GM23338 (cell line): ENCODE results near the gene CD44. TPM values are rescaled to one million over a fixed set of nuclear protein-coding genes. Genes with fewer than 3 reads are reported as not detected.
"Not testable (repeated sequence)": the region's sequence is repeated elsewhere in the genome, so short reads cannot be mapped to it uniquely, and the experiment has no call there.

ENCODE experiments used
- ATAC-seq: fragments of 200-7000 bp; cut with Tn5 transposase; 3 replicates; pipeline ENCODE4 v1.9.1; 2020
- DNase-seq: peaks from one replicate; pipeline ENCODE4 v3.0.0-alpha.2; 2015; ENCODE audit warnings: low spot score
- H2AFZ ChIP-seq: fragments of 200-600 bp; sonication (generic); 2 replicates; pipeline ENCODE4 v1.8.0; 2016; ENCODE audit warnings: antibody characterized with exemption, mild to moderate bottlenecking, moderate library complexity
- H3F3A ChIP-seq: fragments of 200-600 bp; sonication (generic); replicated peaks from 2 replicates; pipeline ENCODE4 v1.8.0; 2017; ENCODE audit warnings: antibody characterized with exemption, mixed run types, low read depth
- H3K27ac ChIP-seq: fragments of 200-600 bp; sonication (generic); 2 replicates; pipeline ENCODE4 v1.6.1; 2016; ENCODE audit warnings: low read depth
- H3K27me3 ChIP-seq: fragments of 200-600 bp; sonication (generic); 2 replicates; pipeline ENCODE4 v1.8.0; 2016; ENCODE audit warnings: mild to moderate bottlenecking, mixed run types, moderate library complexity; ENCODE audit not compliant: insufficient read depth
- H3K36me3 ChIP-seq: fragments of 200-600 bp; sonication (generic); 2 replicates; pipeline ENCODE4 v1.8.0; 2016; ENCODE audit warnings: mild to moderate bottlenecking; ENCODE audit not compliant: insufficient read depth
- H3K4me1 ChIP-seq: fragments of 200-600 bp; sonication (generic); 2 replicates; pipeline ENCODE4 v1.8.0; 2016; ENCODE audit warnings: mild to moderate bottlenecking, moderate library complexity; ENCODE audit not compliant: insufficient read depth
- H3K4me2 ChIP-seq: fragments of 200-600 bp; sonication (generic); 2 replicates; pipeline ENCODE4 v1.7.1; 2017; ENCODE audit warnings: mixed run types
- H3K4me3 ChIP-seq: fragments of 200-600 bp; sonication (generic); 2 replicates; pipeline ENCODE4 v1.6.1; 2016; ENCODE audit warnings: mixed run types
- H3K79me2 ChIP-seq: fragments of 200-600 bp; sonication (generic); replicated peaks from 2 replicates; pipeline ENCODE4 v1.8.0; 2017; ENCODE audit warnings: mild to moderate bottlenecking; ENCODE audit not compliant: insufficient read depth
- H3K9me2 ChIP-seq: fragments of 200-600 bp; sonication (generic); 2 replicates; pipeline ENCODE4 v1.8.0; 2017; ENCODE audit not compliant: insufficient read depth
- H4K20me1 ChIP-seq: fragments of 200-600 bp; sonication (generic); replicated peaks from 2 replicates; pipeline ENCODE4 v1.8.0; 2017; ENCODE audit warnings: mild to moderate bottlenecking; ENCODE audit not compliant: insufficient read depth
- H3K27ac Mint-ChIP-seq: 2 replicates; pipeline ENCODE4 v1.8.0; 2020; ENCODE audit warnings: inconsistent platforms, mild to moderate bottlenecking, moderate library complexity, mixed read lengths
- H3K27me3 Mint-ChIP-seq: 3 replicates; pipeline ENCODE4 v1.8.0; 2022; ENCODE audit warnings: low read depth, mild to moderate bottlenecking, moderate library complexity, mixed read lengths, inconsistent platforms; ENCODE audit not compliant: insufficient read depth, poor library complexity
- H3K36me3 Mint-ChIP-seq: 3 replicates; pipeline ENCODE4 v1.8.0; 2021; ENCODE audit warnings: low read depth, mild to moderate bottlenecking, inconsistent platforms, moderate library complexity, mixed read lengths
- H3K4me1 Mint-ChIP-seq: 3 replicates; pipeline ENCODE4 v1.8.0; 2020; ENCODE audit warnings: mild to moderate bottlenecking, inconsistent platforms, mixed read lengths
- H3K4me3 Mint-ChIP-seq: 3 replicates; pipeline ENCODE4 v1.8.0; 2021; ENCODE audit warnings: moderate library complexity, mild to moderate bottlenecking, inconsistent platforms, mixed read lengths
- H3K9me3 Mint-ChIP-seq: 3 replicates; pipeline ENCODE4 v1.8.0; 2020; ENCODE audit warnings: moderate library complexity, mild to moderate bottlenecking, inconsistent platforms, mixed read lengths
- CREB1 ChIP-seq: fragments of 250-450 bp; sonication (Bioruptor Pico); IDR thresholded peaks from 2 replicates; pipeline ENCODE4 v1.5.0; 2020; ENCODE audit warnings: low read depth, mild to moderate bottlenecking, moderate library complexity
- CTCF ChIP-seq, 2 experiments: fragments of 200-600 bp in 1 of 2; sonication (generic) in 1 of 2; conservative IDR thresholded peaks; 2 replicates each; pipeline versions ENCODE4 v1.5.1 to v1.6.1; 2016 to 2017; ENCODE audit warnings: antibody characterized with exemption in 2 of 2, low read depth in 2 of 2, mild to moderate bottlenecking in 2 of 2, moderate library complexity in 1 of 2
- EZH2 ChIP-seq: fragments of 200-600 bp; sonication (generic); IDR thresholded peaks from one replicate; pipeline ENCODE4 v1.8.0; 2017; ENCODE audit warnings: antibody characterized with exemption, mild to moderate bottlenecking, low read depth; ENCODE audit not compliant: unreplicated experiment
- EZH2phosphoT487 ChIP-seq: fragments of 200-600 bp; sonication (generic); IDR thresholded peaks from one replicate; pipeline ENCODE4 v1.8.1; 2018; ENCODE audit warnings: antibody characterized with exemption; ENCODE audit not compliant: unreplicated experiment
- JUNB ChIP-seq: IDR thresholded peaks from one replicate; pipeline ENCODE4 v1.6.1; 2016; ENCODE audit warnings: antibody characterized with exemption; ENCODE audit not compliant: unreplicated experiment
- NANOG ChIP-seq: IDR thresholded peaks from 2 replicates; pipeline ENCODE4 v1.6.1; 2016; ENCODE audit warnings: antibody characterized with exemption, borderline replicate concordance
- POLR2AphosphoS5 ChIP-seq: IDR thresholded peaks from 2 replicates; pipeline ENCODE4 v1.6.1; 2016; ENCODE audit warnings: antibody characterized with exemption, low read depth
- REST ChIP-seq: IDR thresholded peaks from one replicate; pipeline ENCODE4 v1.6.1; 2018; ENCODE audit warnings: antibody characterized with exemption; ENCODE audit not compliant: unreplicated experiment
- STAT1 ChIP-seq: IDR thresholded peaks from one replicate; pipeline ENCODE4 v1.6.1; 2016; ENCODE audit warnings: antibody characterized with exemption; ENCODE audit not compliant: unreplicated experiment
- ZNF114 ChIP-seq: fragments of 250-450 bp; sonication (Bioruptor Pico); IDR thresholded peaks from 2 replicates; pipeline ENCODE4 v1.5.0; 2020; ENCODE audit warnings: mild to moderate bottlenecking, moderate library complexity
- polyA plus RNA-seq: library from polyadenylated mRNA; unstranded; fragments of >200 nt; fragmentation: Nextera tagmentation; extraction: Ambion mirVana; gene quantifications from 2 replicates; pipeline ENCODE4 v1.2.1, GENCODE V29; 2016
- total RNA-seq: library from RNA; depleted of rRNA; stranded (reverse); fragments of >200 nt; shearing (Covaris generic); gene quantifications from 2 replicates; pipeline ENCODE4 v1.2.3, GENCODE V29; 2014
- TF ChIP-seq, protein P1 (sequence below): fragments of 250-450 bp; sonication (Bioruptor Pico); IDR thresholded peaks from 2 replicates; pipeline ENCODE4 v1.5.0; 2020; ENCODE audit warnings: mild to moderate bottlenecking, moderate library complexity

CD44 gene
- total and polyA plus RNA-seq, 2 experiments from 2014 or later = 4.0 to 10.1 TPM

- H3K4me1 ChIP-seq, H3K27ac ChIP-seq, H2AFZ ChIP-seq, H3K27ac Mint-ChIP-seq, DNase-seq, H3K4me1 Mint-ChIP-seq, H3K36me3 Mint-ChIP-seq, H3F3A ChIP-seq, H3K4me2 ChIP-seq, H4K20me1 ChIP-seq, H3K36me3 ChIP-seq, H3K4me3 Mint-ChIP-seq, H3K9me2 ChIP-seq, H3K27me3 Mint-ChIP-seq, H3K4me3 ChIP-seq, H3K27me3 ChIP-seq, H3K79me2 ChIP-seq, ATAC-seq, H3K9me3 Mint-ChIP-seq: not testable (repeated sequence)
These were observed 87.8 kb downstream of the CD44 start for GRCh38 chr11:35226756-35227155.

- DNase-seq (no peak), ATAC-seq (no peak)
- Mint-ChIP-seq H3K9me3 (no peaks in the 10 kb centered on the region), H3K4me3 (no peak overlapping the region), H3K36me3 (no peaks in the 10 kb centered on the region), H3K27ac (no peak overlapping the region), H3K4me1 (no peaks in the 10 kb centered on the region), H3K27me3 (peaks cover 1% of the 10 kb centered on the region)
- no peaks in the 10 kb centered on the region for H3F3A ChIP-seq
- H3K4me1 ChIP-seq = no peaks in the 10 kb centered on the region
- H3K27me3 ChIP-seq = no peaks in the 10 kb centered on the region
- H3K27ac ChIP-seq = no peak overlapping the region
- H3K4me3 ChIP-seq = no peak overlapping the region
- no peaks in the 10 kb centered on the region for H3K36me3 ChIP-seq
- no peaks in the 10 kb centered on the region for H3K79me2 ChIP-seq
- no peaks in the 10 kb centered on the region for H4K20me1 ChIP-seq
- no peak overlapping the region for H3K4me2 ChIP-seq
- H2AFZ ChIP-seq = no peak overlapping the region
- no peaks in the 10 kb centered on the region for H3K9me2 ChIP-seq
- TF ChIP-seq EZH2 (no peak), ZNF114 (no peak), STAT1 (no peak), EZH2phosphoT487 (no peak), JUNB (no peak), POLR2AphosphoS5 (no peak), NANOG (no peak), CREB1 (no peak), REST (no peak), CTCF (conservative IDR thresholded peaks at IDR 0.05; ENCODE audit: low read depth in 2 of 2) (no peak)
- TF ChIP-seq, protein P1, sequence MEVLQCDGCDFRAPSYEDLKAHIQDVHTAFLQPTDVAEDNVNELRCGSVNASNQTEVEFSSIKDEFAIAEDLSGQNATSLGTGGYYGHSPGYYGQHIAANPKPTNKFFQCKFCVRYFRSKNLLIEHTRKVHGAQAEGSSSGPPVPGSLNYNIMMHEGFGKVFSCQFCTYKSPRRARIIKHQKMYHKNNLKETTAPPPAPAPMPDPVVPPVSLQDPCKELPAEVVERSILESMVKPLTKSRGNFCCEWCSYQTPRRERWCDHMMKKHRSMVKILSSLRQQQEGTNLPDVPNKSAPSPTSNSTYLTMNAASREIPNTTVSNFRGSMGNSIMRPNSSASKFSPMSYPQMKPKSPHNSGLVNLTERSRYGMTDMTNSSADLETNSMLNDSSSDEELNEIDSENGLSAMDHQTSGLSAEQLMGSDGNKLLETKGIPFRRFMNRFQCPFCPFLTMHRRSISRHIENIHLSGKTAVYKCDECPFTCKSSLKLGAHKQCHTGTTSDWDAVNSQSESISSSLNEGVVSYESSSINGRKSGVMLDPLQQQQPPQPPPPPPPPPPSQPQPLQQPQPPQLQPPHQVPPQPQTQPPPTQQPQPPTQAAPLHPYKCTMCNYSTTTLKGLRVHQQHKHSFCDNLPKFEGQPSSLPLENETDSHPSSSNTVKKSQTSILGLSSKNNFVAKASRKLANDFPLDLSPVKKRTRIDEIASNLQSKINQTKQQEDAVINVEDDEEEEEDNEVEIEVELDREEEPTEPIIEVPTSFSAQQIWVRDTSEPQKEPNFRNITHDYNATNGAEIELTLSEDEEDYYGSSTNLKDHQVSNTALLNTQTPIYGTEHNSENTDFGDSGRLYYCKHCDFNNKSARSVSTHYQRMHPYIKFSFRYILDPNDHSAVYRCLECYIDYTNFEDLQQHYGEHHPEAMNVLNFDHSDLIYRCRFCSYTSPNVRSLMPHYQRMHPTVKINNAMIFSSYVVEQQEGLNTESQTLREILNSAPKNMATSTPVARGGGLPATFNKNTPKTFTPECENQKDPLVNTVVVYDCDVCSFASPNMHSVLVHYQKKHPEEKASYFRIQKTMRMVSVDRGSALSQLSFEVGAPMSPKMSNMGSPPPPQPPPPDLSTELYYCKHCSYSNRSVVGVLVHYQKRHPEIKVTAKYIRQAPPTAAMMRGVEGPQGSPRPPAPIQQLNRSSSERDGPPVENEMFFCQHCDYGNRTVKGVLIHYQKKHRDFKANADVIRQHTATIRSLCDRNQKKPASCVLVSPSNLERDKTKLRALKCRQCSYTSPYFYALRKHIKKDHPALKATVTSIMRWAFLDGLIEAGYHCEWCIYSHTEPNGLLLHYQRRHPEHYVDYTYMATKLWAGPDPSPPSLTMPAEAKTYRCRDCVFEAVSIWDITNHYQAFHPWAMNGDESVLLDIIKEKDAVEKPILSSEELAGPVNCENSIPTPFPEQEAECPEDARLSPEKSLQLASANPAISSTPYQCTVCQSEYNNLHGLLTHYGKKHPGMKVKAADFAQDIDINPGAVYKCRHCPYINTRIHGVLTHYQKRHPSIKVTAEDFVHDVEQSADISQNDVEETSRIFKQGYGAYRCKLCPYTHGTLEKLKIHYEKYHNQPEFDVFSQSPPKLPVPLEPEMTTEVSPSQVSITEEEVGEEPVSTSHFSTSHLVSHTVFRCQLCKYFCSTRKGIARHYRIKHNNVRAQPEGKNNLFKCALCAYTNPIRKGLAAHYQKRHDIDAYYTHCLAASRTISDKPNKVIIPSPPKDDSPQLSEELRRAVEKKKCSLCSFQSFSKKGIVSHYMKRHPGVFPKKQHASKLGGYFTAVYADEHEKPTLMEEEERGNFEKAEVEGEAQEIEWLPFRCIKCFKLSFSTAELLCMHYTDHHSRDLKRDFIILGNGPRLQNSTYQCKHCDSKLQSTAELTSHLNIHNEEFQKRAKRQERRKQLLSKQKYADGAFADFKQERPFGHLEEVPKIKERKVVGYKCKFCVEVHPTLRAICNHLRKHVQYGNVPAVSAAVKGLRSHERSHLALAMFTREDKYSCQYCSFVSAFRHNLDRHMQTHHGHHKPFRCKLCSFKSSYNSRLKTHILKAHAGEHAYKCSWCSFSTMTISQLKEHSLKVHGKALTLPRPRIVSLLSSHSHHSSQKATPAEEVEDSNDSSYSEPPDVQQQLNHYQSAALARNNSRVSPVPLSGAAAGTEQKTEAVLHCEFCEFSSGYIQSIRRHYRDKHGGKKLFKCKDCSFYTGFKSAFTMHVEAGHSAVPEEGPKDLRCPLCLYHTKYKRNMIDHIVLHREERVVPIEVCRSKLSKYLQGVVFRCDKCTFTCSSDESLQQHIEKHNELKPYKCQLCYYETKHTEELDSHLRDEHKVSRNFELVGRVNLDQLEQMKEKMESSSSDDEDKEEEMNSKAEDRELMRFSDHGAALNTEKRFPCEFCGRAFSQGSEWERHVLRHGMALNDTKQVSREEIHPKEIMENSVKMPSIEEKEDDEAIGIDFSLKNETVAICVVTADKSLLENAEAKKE (CRISPR knock-in tag) = no peak
These were observed 88.8 kb downstream of the CD44 start for GRCh38 chr11:35227576-35228327.
